HG03045 (cell line): ENCODE measurements around the gene ATAD3B.
"Not testable (repeated sequence)": the region's sequence is repeated elsewhere in the genome, so short reads cannot be mapped to it uniquely, and the experiment has no call there.

Experiments
- ATAC-seq: cut with Tn5 transposase; IDR thresholded peaks from one replicate; pipeline ENCODE4 v1.9.1; 2021; ENCODE audit warnings: mild to moderate bottlenecking, moderate library complexity; ENCODE audit not compliant: unreplicated experiment

ATAD3B gene

DNA sequence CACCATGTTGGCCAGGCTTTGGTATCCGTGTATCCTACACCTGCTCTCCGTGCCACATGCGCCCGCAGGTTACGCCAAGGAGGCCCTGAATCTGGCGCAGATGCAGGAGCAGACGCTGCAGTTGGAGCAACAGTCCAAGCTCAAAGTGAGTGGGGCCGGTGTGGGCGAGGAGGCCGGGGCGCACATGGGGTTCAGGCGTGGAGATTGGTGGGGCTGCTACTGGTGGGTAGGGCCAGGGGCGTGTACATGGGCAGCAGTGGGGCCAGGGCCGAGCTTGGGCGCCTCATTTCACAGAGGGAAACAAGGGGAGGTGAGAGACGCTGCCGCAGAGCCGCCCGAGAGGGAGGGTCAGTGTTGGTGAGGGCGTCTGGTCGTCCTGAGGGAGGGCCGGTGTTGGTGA is 5.6 kb downstream of the ATAD3B start:
- ATAC-seq: no peak

- ATAC-seq: no peak
Observed at GRCh38 chr1:1479547-1480487, 8.3 kb downstream of the ATAD3B start.

DNA sequence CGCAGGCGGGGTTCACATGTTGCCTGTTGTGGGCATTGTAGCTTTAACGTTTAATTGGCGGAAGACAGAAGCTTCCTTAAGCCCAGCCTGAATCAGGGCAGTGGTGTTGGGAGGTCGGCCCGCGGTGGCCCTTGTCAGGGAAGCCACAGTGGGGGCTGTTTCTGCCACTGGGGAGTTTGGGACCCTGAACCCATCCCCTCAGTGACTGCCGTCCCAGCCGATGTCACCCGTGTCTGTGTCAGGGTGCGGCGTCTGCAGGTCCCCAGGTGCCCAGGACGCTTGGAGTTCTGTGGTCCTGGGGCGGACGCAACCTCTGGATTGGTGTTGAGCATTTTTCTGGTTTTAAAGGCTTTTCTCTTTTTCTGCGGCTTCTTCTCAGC is 8.9 kb downstream of the ATAD3B start:
- not testable (repeated sequence) for ATAC-seq

DNA sequence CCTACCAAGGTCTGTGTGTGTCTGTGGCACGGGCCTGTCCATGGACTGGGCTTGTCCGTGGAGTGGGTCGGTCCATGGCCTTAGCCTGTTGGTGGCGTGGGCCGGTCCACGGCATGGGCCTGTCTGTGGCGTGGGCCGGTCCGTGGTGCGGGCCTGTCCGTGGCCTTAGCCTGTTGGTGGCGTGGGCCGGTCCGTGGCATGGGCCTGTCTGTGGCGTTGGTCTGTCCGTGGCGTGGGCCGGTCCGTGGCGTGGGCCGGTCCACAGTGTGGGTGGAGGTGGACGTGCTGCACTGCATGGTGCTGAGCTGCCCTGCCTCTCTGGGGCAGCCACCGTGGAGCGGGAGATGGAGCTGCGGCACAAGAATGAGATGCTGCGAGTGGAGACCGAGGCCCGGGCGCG is 10.2 kb downstream of the ATAD3B start:
- ATAC-seq: not testable (repeated sequence)

- ATAC-seq: no peak
Observed at GRCh38 chr1:1482856-1483255, 11.3 kb downstream of the ATAD3B start.

DNA sequence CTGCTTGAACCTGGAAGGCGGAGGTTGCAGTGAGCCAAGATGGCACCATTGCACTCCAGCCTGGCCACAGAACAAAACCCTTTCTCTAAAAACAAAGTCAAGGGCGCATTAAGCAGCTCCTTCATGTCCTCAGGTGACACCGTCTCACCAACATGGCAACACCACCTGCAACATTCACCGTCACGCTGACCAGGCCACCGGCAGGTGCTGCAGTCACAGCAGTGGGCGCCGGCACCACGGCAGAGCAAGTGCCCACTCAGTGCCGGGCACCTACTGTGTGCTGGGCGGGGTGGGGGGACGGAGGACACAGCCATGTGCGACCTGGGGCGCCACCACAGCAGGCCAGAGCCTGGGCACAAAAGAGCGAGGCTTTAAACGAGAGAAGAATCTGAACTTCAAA is 12.1 kb downstream of the ATAD3B start:
- ATAC-seq: no peak

DNA sequence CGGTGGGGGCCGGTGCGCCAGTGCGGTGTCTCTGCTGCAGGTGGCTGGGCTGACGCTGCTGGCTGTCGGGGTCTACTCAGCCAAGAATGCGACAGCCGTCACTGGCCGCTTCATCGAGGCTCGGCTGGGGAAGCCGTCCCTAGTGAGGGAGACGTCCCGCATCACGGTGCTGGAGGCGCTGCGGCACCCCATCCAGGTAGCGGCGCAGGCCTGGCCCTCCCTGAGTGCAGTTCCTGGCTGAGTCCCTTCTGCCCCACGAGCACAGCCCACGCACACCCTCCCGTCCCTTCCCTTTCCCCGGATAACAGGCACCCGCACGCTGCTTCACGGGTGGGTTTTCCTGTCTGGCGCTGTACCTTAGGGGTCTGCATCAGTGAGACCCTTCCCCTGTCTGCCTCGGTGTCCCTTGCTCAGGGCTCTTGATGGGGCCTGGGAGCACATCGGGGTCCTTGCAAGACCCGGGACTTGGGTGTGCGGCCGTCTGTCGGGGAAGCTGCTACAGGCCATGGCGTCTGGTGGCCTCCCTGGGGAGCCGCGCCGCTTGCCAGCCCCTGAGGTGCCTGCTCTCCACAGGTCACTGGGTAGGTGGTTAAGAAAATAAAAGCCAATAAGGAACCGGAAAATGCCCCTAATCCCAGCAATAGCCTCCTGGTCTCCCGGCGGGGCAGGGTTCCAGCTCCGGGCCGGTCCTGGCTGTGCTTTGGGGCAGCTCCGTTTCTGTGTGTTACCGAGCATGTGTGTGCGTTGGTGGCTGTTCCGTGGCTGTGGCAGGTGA is 13.6 kb downstream of the ATAD3B start:
- not testable (repeated sequence) for ATAC-seq

- not testable (repeated sequence) for ATAC-seq
Observed at GRCh38 chr1:1485755-1486317, 14.3 kb downstream of the ATAD3B start.

- ATAC-seq: no peak
Observed at GRCh38 chr1:1487701-1488100, 16.1 kb downstream of the ATAD3B start.

- ATAC-seq: no peak
Observed at GRCh38 chr1:1489231-1489630, 17.7 kb downstream of the ATAD3B start.

DNA sequence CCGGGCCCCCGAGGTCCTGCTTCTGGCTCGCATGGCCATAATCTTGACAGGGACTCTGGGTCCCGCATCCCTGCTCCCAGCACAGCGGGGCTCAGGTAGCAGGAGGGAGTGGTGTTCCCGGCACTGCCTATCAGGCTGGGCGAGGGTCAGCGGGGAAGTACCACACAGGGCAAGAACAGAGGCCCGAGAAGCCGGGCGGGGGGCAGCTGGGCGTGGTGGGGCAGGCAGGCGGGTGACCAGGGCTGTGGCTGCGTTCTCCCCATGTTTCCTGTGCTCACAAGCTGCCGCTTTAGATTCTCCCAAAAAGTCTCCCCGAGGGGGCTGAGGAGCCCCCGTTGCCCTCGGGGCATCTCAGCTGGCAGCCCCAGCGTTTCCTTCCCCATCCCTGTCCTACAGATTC is 18.3 kb downstream of the ATAD3B start:
- ATAC-seq: no peak

DNA sequence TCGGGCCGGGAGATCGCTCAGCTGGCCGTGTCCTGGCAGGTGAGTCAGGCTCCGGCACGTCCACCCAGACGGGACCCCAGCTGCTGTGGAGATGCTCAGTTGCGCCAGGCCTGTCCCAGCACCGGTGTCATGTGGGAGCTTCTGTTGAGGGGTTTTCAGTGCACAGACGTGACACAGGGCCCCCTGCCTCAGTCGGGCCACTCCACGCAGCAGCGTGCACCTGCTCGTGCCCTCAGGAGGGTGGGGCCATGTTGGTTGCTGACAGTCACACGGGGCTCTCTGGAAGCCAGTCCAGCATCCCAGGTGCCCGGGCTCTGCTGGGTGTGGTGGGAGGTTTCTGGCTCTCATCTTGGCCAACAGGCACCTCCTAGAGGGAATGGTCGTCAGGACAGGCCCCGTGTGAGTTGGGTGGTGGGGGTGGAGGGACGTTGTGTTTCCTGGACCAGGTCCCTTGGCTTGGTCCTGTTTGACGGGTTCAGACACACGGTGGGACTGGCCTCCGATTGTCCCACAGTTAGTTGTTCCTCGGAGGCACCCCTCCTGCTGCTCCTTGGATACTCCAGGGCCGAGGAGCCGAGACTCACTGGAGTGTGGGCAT is 19.2 kb downstream of the ATAD3B start:
- no peak for ATAC-seq

GRCh38 chr1:1491601-1492000 is 20.0 kb downstream of the ATAD3B start:
- ATAC-seq: no peak

GRCh38 chr1:1494311-1494710 is 22.7 kb downstream of the ATAD3B start:
- not testable (repeated sequence) for ATAC-seq

- ATAC-seq: not testable (repeated sequence)
Observed at GRCh38 chr1:1495461-1495975, 24.0 kb downstream of the ATAD3B start.

- not testable (repeated sequence) for ATAC-seq
Observed at GRCh38 chr1:1504777-1505365, 33.3 kb downstream of the ATAD3B start.

DNA sequence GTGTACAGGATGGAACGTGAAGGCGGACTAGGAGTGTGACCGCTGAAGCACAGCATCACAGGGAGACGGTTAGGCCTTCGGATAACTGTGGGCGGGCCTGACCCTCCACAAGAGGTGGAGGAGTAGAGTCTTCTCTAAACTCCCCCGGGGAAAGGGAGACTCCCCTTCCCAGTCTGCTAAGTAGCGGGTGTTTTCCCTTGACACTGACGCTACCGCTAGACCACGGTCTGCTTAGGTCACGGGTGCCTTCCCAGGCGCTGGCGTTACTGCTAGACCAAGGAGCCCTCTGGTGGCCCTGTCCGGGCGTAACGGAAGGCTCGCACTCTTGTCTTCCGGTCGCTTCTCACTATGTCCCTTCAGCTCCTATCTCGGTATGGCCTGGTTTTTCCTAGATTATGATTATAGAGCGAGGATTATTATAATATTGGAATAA is 33.8 kb downstream of the ATAD3B start:
- not testable (repeated sequence) for ATAC-seq

- ATAC-seq: not testable (repeated sequence)
Observed at GRCh38 chr1:1505801-1506200, 34.2 kb downstream of the ATAD3B start.

GRCh38 chr1:1507305-1507704 is 35.7 kb downstream of the ATAD3B start:
- ATAC-seq: no peak

- ATAC-seq: not testable (repeated sequence)
Observed at GRCh38 chr1:1508775-1509464, 37.4 kb downstream of the ATAD3B start.
